Mammary microvascular endothelial cell (primary cell): ENCODE data around the gene CLCNKA. TPM values are rescaled to one million over a fixed set of nuclear protein-coding genes. Genes with fewer than 3 reads are reported as not detected.

ENCODE experiments used
- total RNA-seq: library from RNA; depleted of rRNA; stranded (reverse); fragments of >200 nt; gene quantifications from 2 replicates; pipeline ENCODE4 v1.2.3, GENCODE V29; 2015

The CLCNKA gene
- not detected in 2 replicates for total RNA-seq

DNA sequence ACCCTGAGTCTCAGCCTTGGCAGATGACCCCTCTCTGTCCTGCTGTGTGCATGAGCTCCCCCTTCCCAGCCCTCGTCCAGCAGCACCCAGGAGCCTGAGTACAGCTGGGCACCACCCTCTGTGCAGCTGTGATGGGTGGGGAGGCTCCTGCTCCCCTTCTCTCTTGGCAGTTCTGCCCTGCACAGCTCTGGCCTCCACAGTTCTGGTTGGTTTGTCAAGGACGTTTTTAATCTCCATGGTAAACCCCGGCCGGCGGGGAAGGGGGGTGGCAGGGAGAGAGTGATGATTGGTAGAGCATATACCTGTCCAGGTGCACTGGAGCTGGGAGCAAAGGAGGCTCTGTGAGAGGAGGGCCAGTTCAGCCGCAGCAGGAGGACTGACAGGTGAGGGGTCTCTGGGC, at the start of gene CLCNKA:
CLCNKA (plus strand) TSS at position 356 of the 400 bp plus-strand sequence. CDS start 584 bp downstream, outside the sequence.

DNA sequence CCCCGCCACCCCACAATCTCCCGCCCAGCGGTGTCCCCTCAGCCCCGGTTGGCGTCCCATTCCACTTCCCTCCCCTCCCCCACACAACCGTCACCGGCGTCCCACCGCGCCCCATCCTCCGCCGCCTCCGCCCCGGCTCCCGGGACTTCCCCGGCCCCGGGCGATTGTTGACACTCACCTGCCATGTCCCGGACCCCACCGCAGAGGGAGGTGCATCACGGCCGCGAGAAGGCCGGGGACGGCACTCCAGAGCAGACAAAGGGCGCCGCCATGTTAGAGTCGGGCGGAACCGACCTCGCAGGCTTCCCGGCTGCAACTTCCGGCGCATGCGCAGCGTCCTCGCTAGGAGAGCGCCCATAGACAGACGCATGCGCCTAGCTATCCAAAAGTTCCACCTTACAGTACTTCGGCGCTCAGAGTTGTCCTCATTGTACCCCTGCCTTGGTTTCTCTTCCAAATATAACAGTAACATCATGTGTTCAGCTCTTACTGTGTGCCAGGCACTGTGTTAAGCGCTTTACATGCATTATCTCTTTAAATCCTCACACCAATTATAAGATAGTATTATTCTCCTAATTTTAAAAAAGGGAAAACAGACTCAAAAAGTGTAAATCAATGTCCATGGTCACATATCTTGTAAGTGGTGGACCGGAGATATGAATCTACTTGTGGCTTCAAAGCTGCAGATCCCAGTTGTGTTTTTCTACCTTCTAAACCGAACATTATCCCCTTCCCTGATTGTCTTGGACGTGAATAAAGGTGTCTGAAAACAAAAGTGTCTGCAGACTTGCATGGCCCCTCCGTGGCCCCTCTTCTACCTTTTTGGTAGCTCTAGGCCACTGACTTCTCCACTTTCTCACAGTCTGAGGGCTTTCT, 45.8 kb upstream of the CLCNKA start, which contains the start of gene ZBTB17:
ZBTB17 (minus strand) TSS at position 297 of the 876 bp plus-strand sequence. CDS start 27,606 bp downstream, outside the sequence.

DNA sequence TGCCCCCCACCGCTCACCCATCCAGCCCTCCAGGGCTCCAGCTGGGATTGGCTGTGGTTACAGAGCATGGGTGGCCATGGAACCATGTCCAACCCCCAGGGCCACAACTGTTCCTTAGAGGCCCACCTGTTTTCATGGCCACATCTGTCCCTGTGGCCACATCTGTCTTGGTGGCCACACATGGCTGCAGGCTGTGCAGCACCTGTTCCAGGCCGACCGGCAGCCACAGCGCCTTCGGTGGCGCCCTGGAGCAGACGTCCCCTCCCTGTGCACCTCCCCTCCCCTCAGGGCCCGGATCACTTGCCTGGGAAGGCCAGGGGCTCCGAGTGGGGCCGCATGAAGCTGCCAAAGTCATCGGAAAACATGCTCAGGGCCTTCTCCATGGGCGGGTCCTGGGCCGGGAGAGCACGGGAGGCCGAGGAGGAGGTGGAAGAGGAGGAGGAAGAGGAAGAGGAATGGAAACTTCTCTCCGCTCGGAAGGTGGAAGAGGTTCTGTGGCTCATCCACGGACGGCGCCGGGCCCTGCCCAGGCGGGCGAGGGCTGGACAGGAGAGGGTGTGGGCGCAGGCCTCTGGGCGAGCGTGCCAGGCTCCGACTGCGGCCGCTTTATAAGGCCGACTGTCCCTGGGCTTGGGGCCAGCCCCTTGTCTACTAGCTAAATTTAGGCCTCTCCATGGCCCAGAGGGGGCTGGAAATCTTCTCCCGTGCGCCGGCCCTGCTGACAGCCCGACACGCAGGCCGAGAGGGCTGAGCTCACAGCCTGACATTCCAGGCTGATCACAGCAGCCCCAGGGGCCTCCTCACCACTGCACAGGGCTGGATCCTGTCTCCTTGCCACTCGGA, 4.2 kb upstream of the CLCNKA start, which contains the start of gene HSPB7:
HSPB7 (minus strand) TSS at position 583 of the 843 bp plus-strand sequence; CDS start at position 503, 80 bp downstream.

DNA sequence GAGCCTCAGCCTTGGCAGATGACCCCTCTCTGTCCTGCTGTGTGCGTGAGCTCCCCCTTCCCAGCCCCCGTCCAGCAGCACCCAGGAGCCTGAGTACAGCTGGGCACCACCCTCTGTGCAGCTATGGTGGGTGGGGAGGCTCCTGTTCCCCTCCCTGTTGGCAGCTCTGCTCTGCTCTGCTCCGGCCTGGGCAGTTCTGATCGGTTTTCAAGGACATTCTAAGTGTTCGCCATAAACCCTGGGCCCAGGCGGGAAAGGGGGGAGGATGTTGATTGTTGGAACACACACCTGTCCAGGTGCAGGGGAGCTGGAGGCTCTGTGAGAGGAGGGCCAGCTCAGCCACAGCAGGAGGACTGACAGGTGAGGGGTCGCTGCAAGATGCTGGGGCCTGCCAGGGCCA, 21.7 kb downstream of the CLCNKA start, which contains the start of gene CLCNKB:
CLCNKB (plus strand) TSS at position 262 of the 400 bp plus-strand sequence. CDS start 711 bp downstream, outside the sequence.

DNA sequence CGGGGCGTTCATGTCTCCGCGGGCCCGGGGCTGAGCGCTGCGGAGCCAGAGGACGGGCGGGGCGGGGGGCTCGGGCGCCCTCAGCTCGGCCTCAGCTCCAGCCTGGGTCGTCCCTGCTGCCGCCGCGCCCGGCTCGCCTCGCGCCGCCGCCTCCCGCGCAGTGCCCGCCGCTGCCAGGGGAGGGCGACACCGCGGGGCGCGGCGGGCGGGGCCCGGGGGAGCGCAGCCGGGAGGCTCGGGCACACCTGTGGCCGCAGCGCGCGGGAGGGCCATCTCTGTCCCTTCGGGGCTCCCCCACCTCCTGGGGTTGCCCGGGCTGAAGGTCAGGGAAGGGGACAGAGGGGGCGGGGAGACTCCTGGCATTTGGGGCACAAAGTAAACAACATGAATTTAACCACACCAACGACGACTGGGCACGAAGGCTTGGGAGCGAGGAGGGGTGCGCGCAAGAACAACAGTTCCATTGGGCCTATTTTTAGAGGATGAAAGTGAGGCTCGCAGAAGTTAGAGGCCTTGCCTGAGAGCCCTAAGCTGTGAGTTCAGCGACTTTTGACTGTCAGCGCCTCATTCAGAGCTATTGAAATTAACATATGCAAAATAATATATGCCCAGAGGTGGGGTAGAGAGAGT, 51.8 kb downstream of the CLCNKA start, which contains the start of gene FAM131C:
FAM131C (minus strand) TSS at position 162 of the 630 bp plus-strand sequence. CDS start 209 bp downstream, outside the sequence.

Other genes with a start within 250 kb of the CLCNKA start
- gene UQCRHL, start 214.4 kb upstream of the CLCNKA start, total RNA-seq = 1.5 TPM in 2 replicates
- gene SPEN, start 174.3 kb upstream of the CLCNKA start, total RNA-seq = 12.6 and 15.8 TPM in 2 replicates
- gene ZBTB17, start 45.9 kb upstream of the CLCNKA start, total RNA-seq = 20.6 and 26.9 TPM in 2 replicates
- gene SRARP, start 17.8 kb upstream of the CLCNKA start, total RNA-seq = not detected in 2 replicates
- not detected in 2 replicates for gene HSPB7, start 4.0 kb upstream of the CLCNKA start, total RNA-seq
- not detected in 2 replicates for gene CLCNKB, start 21.7 kb downstream of the CLCNKA start, total RNA-seq
- 0.10 and 1.3 TPM in 2 replicates for gene FAM131C, start 51.6 kb downstream of the CLCNKA start, total RNA-seq
- 145 and 153 TPM in 2 replicates for gene EPHA2, start 134.0 kb downstream of the CLCNKA start, total RNA-seq
- gene ARHGEF19, start 190.6 kb downstream of the CLCNKA start, total RNA-seq = 3.0 and 4.8 TPM in 2 replicates
- 1.6 and 1.7 TPM in 2 replicates for gene CPLANE2, start 215.1 kb downstream of the CLCNKA start, total RNA-seq